IPS-20b (cell line): ENCODE measurements around the gene PSD2.
"Not testable (repeated sequence)": the region's sequence is repeated elsewhere in the genome, so short reads cannot be mapped to it uniquely, and the experiment has no call there.

Source experiments
- H3K27ac ChIP-seq: one replicate; pipeline ENCODE4 v1.5.1; 2013; ENCODE audit warnings: low read length
- H3K27me3 ChIP-seq: 2 replicates; pipeline ENCODE4 v1.6.1; 2013; ENCODE audit warnings: mild to moderate bottlenecking, low read length, inconsistent platforms; ENCODE audit not compliant: insufficient read depth
- H3K36me3 ChIP-seq: 2 replicates; pipeline ENCODE4 v1.6.1; 2013; ENCODE audit warnings: low read depth, mild to moderate bottlenecking, inconsistent platforms, low read length, moderate library complexity; ENCODE audit not compliant: insufficient read depth
- H3K4me1 ChIP-seq: 2 replicates; pipeline ENCODE4 v1.6.1; 2013; ENCODE audit warnings: mild to moderate bottlenecking, control low read depth, inconsistent platforms, low read length, moderate library complexity; ENCODE audit not compliant: insufficient read depth
- H3K4me3 ChIP-seq: 2 replicates; pipeline ENCODE4 v1.5.1; 2013; ENCODE audit warnings: mild to moderate bottlenecking, low read length, inconsistent platforms
- H3K9ac ChIP-seq: 2 replicates; pipeline ENCODE4 v1.6.1; 2013; ENCODE audit warnings: low read depth, mild to moderate bottlenecking, inconsistent platforms, low read length, moderate library complexity
- H3K9me3 ChIP-seq: 2 replicates; pipeline ENCODE4 v1.6.1; 2013; ENCODE audit warnings: mild to moderate bottlenecking, low read depth, low read length, inconsistent platforms; ENCODE audit not compliant: insufficient read depth

PSD2 gene

GRCh38 chr5:139783436-139783965, 12.1 kb upstream of the PSD2 start:
- H3K4me3 ChIP-seq: no peak overlapping the region
- peaks cover 27% of the 10 kb centered on the region for H3K27me3 ChIP-seq
- H3K9me3 ChIP-seq: no peaks in the 10 kb centered on the region
- H3K9ac ChIP-seq: no peak overlapping the region
- no peaks in the 10 kb centered on the region for H3K4me1 ChIP-seq
- H3K36me3 ChIP-seq: no peaks in the 10 kb centered on the region
- no peak overlapping the region for H3K27ac ChIP-seq

- peaks cover 37% of the 10 kb centered on the region for H3K27me3 ChIP-seq
- H3K4me1 ChIP-seq: no peaks in the 10 kb centered on the region
- no peak overlapping the region for H3K27ac ChIP-seq
- no peaks in the 10 kb centered on the region for H3K9me3 ChIP-seq
- no peaks in the 10 kb centered on the region for H3K36me3 ChIP-seq
- H3K4me3 ChIP-seq: no peak overlapping the region
- no peak overlapping the region for H3K9ac ChIP-seq
Observed at GRCh38 chr5:139784488-139784887, 11.1 kb upstream of the PSD2 start.

- Histone ChIP-seq H3K4me1 (no peaks in the 10 kb centered on the region), H3K36me3 (no peaks in the 10 kb centered on the region), H3K9me3 (no peaks in the 10 kb centered on the region), H3K4me3 (no peak overlapping the region), H3K27me3 (peaks cover 56% of the 10 kb centered on the region), H3K9ac (no peak overlapping the region), H3K27ac (no peak overlapping the region)
Observed at GRCh38 chr5:139787257-139787567, 8.4 kb upstream of the PSD2 start.

GRCh38 chr5:139787568-139788293, 7.9 kb upstream of the PSD2 start:
- H3K9me3 ChIP-seq: no peaks in the 10 kb centered on the region
- H3K27me3 ChIP-seq: peaks cover 61% of the 10 kb centered on the region
- H3K4me3 ChIP-seq: peak overlapping the region; percentile 97
- H3K9ac ChIP-seq: peak overlapping the region; percentile 81; the same call in 1 of the 2 replicates
- H3K36me3 ChIP-seq: no peaks in the 10 kb centered on the region
- H3K27ac ChIP-seq: no peak overlapping the region
- no peaks in the 10 kb centered on the region for H3K4me1 ChIP-seq

GRCh38 chr5:139788294-139788910, 7.2 kb upstream of the PSD2 start:
- no peaks in the 10 kb centered on the region for H3K9me3 ChIP-seq
- H3K4me1 ChIP-seq: no peaks in the 10 kb centered on the region
- peaks cover 68% of the 10 kb centered on the region for H3K27me3 ChIP-seq
- H3K4me3 ChIP-seq: peak overlapping the region; percentile 97
- H3K9ac ChIP-seq: peak overlapping the region; percentile 21; the same call in 1 of the 2 replicates
- no peaks in the 10 kb centered on the region for H3K36me3 ChIP-seq
- no peak overlapping the region for H3K27ac ChIP-seq

GRCh38 chr5:139789116-139789844, 6.3 kb upstream of the PSD2 start:
- H3K36me3 ChIP-seq: no peaks in the 10 kb centered on the region
- no peaks in the 10 kb centered on the region for H3K4me1 ChIP-seq
- no peak overlapping the region for H3K9ac ChIP-seq
- H3K4me3 ChIP-seq: no peak overlapping the region
- H3K27ac ChIP-seq: no peak overlapping the region
- H3K27me3 ChIP-seq: peaks cover 76% of the 10 kb centered on the region
- no peaks in the 10 kb centered on the region for H3K9me3 ChIP-seq

- H3K27ac ChIP-seq: no peak overlapping the region
Observed at GRCh38 chr5:139789845-139790189, 5.8 kb upstream of the PSD2 start.

GRCh38 chr5:139792218-139792617, 3.4 kb upstream of the PSD2 start:
- Histone ChIP-seq H3K9ac (no peak overlapping the region), H3K9me3 (no peaks in the 10 kb centered on the region), H3K4me3 (no peak overlapping the region), H3K27me3 (peaks cover 94% of the 10 kb centered on the region), H3K36me3 (no peaks in the 10 kb centered on the region), H3K4me1 (peaks cover 3% of the 10 kb centered on the region; the same call in 1 of the 2 replicates), H3K27ac (no peak overlapping the region)

More at GRCh38 chr5:139789845-139790189, 5.8 kb upstream of the PSD2 start:
- Histone ChIP-seq H3K4me3 (no peak overlapping the region), H3K27me3 (peaks cover 82% of the 10 kb centered on the region), H3K4me1 (no peaks in the 10 kb centered on the region), H3K9me3 (no peaks in the 10 kb centered on the region), H3K9ac (no peak overlapping the region), H3K36me3 (no peaks in the 10 kb centered on the region)

GRCh38 chr5:139792655-139793054, 3.0 kb upstream of the PSD2 start:
- H3K9me3 ChIP-seq, H3K9ac ChIP-seq, H3K36me3 ChIP-seq, H3K4me3 ChIP-seq, H3K4me1 ChIP-seq, H3K27ac ChIP-seq: not testable (repeated sequence)
- H3K27me3 ChIP-seq: peaks cover 94% of the 10 kb centered on the region

GRCh38 chr5:139794067-139794846, 1.4 kb upstream of the PSD2 start:
- Histone ChIP-seq H3K4me3 (peak overlapping the region; percentile 59; the same call in 1 of the 2 replicates), H3K27me3 (peaks cover 95% of the 10 kb centered on the region), H3K9ac (no peak overlapping the region), H3K9me3 (no peaks in the 10 kb centered on the region), H3K27ac (no peak overlapping the region), H3K36me3 (no peaks in the 10 kb centered on the region), H3K4me1 (peaks cover 3% of the 10 kb centered on the region; the same call in 1 of the 2 replicates)

GRCh38 chr5:139796061-139796806, 626 bp downstream of the PSD2 start:
- no peak overlapping the region for H3K9ac ChIP-seq
- peaks cover 96% of the 10 kb centered on the region for H3K27me3 ChIP-seq
- H3K4me3 ChIP-seq: peak overlapping the region; percentile 56; the same call in 1 of the 2 replicates
- H3K4me1 ChIP-seq: peaks cover 3% of the 10 kb centered on the region; the same call in 1 of the 2 replicates
- no peaks in the 10 kb centered on the region for H3K36me3 ChIP-seq
- no peak overlapping the region for H3K27ac ChIP-seq
- no peaks in the 10 kb centered on the region for H3K9me3 ChIP-seq
